GM23248 (cell line): ENCODE data around the gene KRTAP19-1.

ENCODE experiments used
- EZH2 ChIP-seq: fragments of 200-600 bp; sonication (generic); IDR thresholded peaks from 2 replicates; pipeline ENCODE4 v1.6.1; 2018; ENCODE audit warnings: antibody characterized with exemption, mild to moderate bottlenecking; ENCODE audit not compliant: insufficient read depth, poor library complexity, severe bottlenecking
- EZH2phosphoT487 ChIP-seq: fragments of 200-600 bp; sonication (generic); IDR thresholded peaks from 2 replicates; pipeline ENCODE4 v1.6.1; 2018; ENCODE audit warnings: antibody characterized with exemption, moderate library complexity, mild to moderate bottlenecking, low read depth; ENCODE audit not compliant: insufficient read depth

DNA sequence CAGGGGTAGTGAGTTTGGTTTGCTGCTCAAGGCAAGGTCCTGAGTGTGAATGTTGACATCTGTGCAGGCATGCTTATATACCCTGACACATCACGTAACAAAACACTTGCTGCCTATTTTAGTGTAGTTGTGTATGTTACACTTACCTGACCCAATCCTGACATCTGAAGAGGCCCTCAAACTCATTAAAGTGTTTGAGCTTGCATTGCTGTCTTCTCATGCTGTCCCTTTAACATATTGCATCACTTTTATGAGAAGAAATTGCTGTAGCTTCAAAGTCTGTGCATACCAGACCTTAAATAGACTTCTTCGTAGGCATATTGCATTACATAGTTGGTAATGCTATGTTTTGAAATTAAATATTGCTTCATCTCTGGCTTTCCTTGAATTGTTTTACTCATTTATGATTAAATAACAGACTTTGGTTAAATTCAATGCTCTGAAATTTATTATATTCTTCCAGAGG lies 11.8 kb upstream of the KRTAP19-1 start, which contains the start of gene KRTAP19-3:
- TF ChIP-seq EZH2 (no peak), EZH2phosphoT487 (no peak)
